HFFc6 (cell line): ENCODE data around the gene PBX1. TPM values are rescaled to one million over a fixed set of nuclear protein-coding genes. Genes with fewer than 3 reads are reported as not detected.

Source experiments
- DNase-seq: peaks from one replicate; pipeline ENCODE4 v3.0.0-alpha.2; 2018
- H3K27ac Mint-ChIP-seq: 2 replicates; pipeline ENCODE4 v1.8.0; 2020; ENCODE audit warnings: mild to moderate bottlenecking, mixed read lengths
- H3K27me3 Mint-ChIP-seq: 2 replicates; pipeline ENCODE4 v1.8.0; 2021; ENCODE audit warnings: mild to moderate bottlenecking, moderate library complexity, mixed read lengths; ENCODE audit not compliant: insufficient read depth
- H3K36me3 Mint-ChIP-seq: 2 replicates; pipeline ENCODE4 v1.8.0; 2021; ENCODE audit warnings: low read depth, mixed read lengths
- H3K4me1 Mint-ChIP-seq: 2 replicates; pipeline ENCODE4 v1.8.0; 2020; ENCODE audit warnings: low read depth, mixed read lengths
- H3K4me3 Mint-ChIP-seq: 2 replicates; pipeline ENCODE4 v1.8.0; 2020; ENCODE audit warnings: mild to moderate bottlenecking, moderate library complexity, mixed read lengths
- H3K9me3 Mint-ChIP-seq: 2 replicates; pipeline ENCODE4 v1.8.0; 2020; ENCODE audit warnings: mild to moderate bottlenecking, mixed read lengths
- CTCF ChIP-seq: fragments of 200-600 bp; sonication (generic); IDR thresholded peaks from 2 replicates; pipeline ENCODE4 v1.5.0; 2021; ENCODE audit warnings: antibody characterized with exemption, mild to moderate bottlenecking
- total RNA-seq, 6 experiments: library from RNA; stranded (reverse); fragmentation: NEBNext Ultra II Directional; extraction: Animal tissue kit (Norgen Biotek cat#: 25700); gene quantifications; 2 replicates in 1 of 6; 3 replicates in 5 of 6; pipeline ENCODE4 v1.2.3, GENCODE V29; 2021

PBX1 gene
- total RNA-seq, 6 experiments from 2014 or later, result 35.4 to 42.3 (median 39.1) TPM

GRCh38 chr1:164771619-164772361 lies 212.8 kb downstream of the PBX1 start:
- H3K27ac Mint-ChIP-seq, result peak overlapping the region; percentile 89
- no peak for TF ChIP-seq CTCF
- peaks cover 2% of the 10 kb centered on the region for H3K27me3 Mint-ChIP-seq
- peak; percentile 61 for DNase-seq
- H3K4me1 Mint-ChIP-seq, result peaks cover 88% of the 10 kb centered on the region
- H3K9me3 Mint-ChIP-seq, result no peaks in the 10 kb centered on the region
- peak overlapping the region; percentile 53 for H3K4me3 Mint-ChIP-seq
- H3K36me3 Mint-ChIP-seq, result peaks cover 16% of the 10 kb centered on the region; the same call in 1 of the 2 replicates

GRCh38 chr1:164772635-164773034 lies 213.7 kb downstream of the PBX1 start:
- H3K9me3 Mint-ChIP-seq, result no peaks in the 10 kb centered on the region
- peaks cover 16% of the 10 kb centered on the region; the same call in 1 of the 2 replicates for H3K36me3 Mint-ChIP-seq
- peak; percentile 97 for DNase-seq
- H3K27me3 Mint-ChIP-seq, result peaks cover 2% of the 10 kb centered on the region; the same call in 1 of the 2 replicates
- H3K27ac Mint-ChIP-seq, result peak overlapping the region; percentile 89
- peaks cover 79% of the 10 kb centered on the region for H3K4me1 Mint-ChIP-seq
- peak overlapping the region; percentile 53; the same call in 1 of the 2 replicates for H3K4me3 Mint-ChIP-seq
- TF ChIP-seq CTCF, result no peak

DNA sequence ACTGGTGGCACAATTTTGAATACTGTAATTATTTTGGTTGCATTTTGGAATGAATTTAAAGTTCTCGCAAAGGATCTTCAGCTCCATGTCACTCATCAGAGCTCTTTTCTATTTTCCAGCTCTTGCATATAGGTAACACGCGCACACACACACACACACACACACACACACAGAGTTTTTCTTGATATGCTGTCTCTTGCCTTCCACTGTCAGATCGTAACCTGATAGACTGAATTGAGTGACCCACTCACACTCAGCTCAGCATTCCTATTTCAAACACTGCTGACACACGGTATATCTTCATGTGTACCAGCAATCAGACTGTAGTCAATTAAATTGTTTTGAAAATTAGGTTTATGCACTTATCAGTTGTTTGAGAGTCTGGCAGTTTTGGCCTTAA lies 214.1 kb downstream of the PBX1 start:
- H3K36me3 Mint-ChIP-seq, result peaks cover 16% of the 10 kb centered on the region; the same call in 1 of the 2 replicates
- no peak for DNase-seq
- H3K27me3 Mint-ChIP-seq, result peaks cover 2% of the 10 kb centered on the region; the same call in 1 of the 2 replicates
- H3K9me3 Mint-ChIP-seq, result no peaks in the 10 kb centered on the region
- H3K27ac Mint-ChIP-seq, result peak overlapping the region; percentile 89
- H3K4me1 Mint-ChIP-seq, result peaks cover 75% of the 10 kb centered on the region
- H3K4me3 Mint-ChIP-seq, result peak overlapping the region; percentile 53; the same call in 1 of the 2 replicates
- TF ChIP-seq CTCF, result no peak

GRCh38 chr1:164774413-164774812 lies 215.4 kb downstream of the PBX1 start:
- no peak for DNase-seq
- Mint-ChIP-seq H3K9me3 (no peaks in the 10 kb centered on the region), H3K4me3 (no peak overlapping the region), H3K36me3 (0 out of 2 replicates have a peak, but pooled peaks cover 16% of the 10 kb centered on the region), H3K27me3 (peaks cover 2% of the 10 kb centered on the region; the same call in 1 of the 2 replicates), H3K4me1 (peaks cover 65% of the 10 kb centered on the region), H3K27ac (no peak overlapping the region)
- peak; percentile 45; the same call in 1 of the 2 replicates for TF ChIP-seq CTCF

GRCh38 chr1:164774819-164775654 lies 216.1 kb downstream of the PBX1 start:
- peaks cover 65% of the 10 kb centered on the region for H3K4me1 Mint-ChIP-seq
- no peaks in the 10 kb centered on the region for H3K9me3 Mint-ChIP-seq
- H3K4me3 Mint-ChIP-seq, result no peak overlapping the region
- TF ChIP-seq CTCF, result no peak
- H3K27me3 Mint-ChIP-seq, result peaks cover 2% of the 10 kb centered on the region; the same call in 1 of the 2 replicates
- 0 out of 2 replicates have a peak, but pooled peaks cover 16% of the 10 kb centered on the region for H3K36me3 Mint-ChIP-seq
- no peak overlapping the region for H3K27ac Mint-ChIP-seq
- DNase-seq, result no peak
